Measurements from ENCODE around the gene ADAM17.
"Not testable (repeated sequence)": the region's sequence is repeated elsewhere in the genome, so short reads cannot be mapped to it uniquely, and the experiment has no call there.

ADAM17 gene

DNA sequence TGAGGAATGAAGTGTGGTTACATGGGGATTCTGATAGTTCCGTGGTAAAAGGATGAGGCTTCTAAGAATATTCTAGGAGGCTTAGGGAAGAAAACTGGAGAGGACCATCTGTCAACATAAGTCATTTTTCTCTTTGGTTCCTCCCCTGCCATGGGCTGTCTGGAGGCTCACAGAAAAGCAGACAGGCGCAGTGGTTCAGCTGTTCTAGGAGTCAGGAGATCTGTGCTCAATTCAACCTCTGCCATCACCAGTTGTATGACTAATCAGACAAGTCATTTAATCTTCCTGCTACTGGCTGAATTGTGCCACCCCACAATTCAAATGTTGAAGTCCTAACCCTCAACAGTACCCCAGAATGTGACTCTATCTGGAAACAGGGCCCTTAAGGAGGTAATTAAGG lies 36.4 kb downstream of the ADAM17 start:
- no peak for DNase-seq (ENCODE audit: low spot score)

DNA sequence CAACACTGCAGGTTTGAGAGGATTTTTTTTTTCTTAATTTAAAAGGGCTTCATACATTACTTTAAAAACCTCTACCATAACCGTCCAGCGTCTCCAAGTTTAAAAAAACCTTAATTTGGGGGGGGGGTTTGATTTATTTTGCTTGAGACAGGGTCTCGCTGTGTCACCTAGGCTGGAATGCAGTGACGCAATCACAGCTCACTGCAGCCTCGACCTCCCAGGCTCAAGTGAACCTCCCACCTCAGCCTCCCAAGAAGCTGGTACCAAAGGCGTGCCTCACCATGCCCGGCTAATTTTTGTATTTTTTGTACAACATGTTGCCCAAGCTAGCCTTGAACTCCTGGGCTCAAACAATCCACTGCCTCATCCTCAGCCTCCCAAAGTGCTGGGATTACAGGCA lies 36.9 kb downstream of the ADAM17 start:
- no peak for DNase-seq (ENCODE audit: low spot score)

DNA sequence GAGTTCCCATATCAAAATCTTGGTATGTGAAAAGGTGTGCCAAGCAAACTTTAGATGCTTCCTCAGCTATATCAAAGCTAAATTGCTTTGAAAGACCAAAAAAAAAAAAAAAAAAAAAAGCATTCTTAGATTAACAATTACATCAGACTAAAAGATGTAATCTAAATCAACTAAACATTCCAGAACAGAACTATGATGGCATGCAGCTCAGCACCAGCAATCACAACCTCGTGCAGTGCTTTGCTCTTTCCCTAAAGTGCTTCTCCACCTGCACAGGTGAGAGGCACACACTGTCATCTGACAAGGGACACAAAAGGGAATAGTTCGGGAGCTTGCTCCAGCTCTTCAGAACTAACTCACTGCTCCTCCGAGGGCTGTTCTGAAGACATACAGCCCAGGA lies 37.5 kb downstream of the ADAM17 start:
- DNase-seq (ENCODE audit: low spot score), result no peak

DNA sequence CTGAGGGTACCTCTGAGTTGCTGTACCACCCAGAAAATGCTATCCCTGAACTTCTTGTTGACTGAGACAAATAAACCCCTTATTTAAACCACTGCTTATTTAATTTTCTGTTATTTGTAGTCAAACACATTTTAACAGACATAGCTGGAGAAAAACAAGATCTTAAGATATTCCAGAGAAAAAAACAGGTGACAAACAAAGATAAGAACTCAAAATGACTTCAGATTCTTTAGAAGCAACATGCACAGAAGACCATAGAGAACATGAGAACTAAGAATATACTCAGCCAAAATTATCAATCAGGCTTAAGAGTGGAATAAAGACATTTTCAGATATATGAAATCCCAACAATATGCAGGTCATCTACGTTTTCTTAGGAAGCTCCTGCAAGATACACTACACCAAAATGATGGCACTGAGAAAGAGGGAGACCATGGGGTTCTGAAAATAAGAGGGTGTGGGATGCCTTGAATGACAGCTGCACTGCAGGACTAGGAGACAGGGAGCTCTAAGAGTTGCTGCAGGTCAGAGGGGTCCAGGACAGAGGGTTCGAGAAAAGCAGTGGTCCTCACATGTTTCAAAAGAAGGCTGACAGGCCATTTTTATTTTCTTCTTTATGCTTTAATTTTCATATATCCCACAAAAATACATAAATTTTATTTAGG lies 38.4 kb downstream of the ADAM17 start:
- no peak for DNase-seq (ENCODE audit: low spot score)

DNA sequence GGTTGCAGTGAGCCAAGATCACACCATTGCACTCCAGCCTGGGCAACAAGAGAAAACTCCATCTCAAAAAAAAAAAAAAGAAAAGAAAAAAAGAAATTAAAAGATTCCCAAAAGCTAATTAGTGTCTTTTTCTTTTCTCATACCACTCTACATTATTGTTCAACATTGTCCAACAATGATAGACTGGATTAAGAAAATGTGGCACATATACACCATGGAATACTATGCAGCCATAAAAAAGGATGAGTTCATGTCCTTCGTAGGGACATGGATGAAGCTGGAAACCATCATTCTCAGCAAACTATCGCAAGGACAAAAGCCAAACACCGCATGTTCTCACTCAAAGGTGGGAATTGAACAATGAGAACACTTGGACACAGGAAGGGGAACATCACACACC lies 41.7 kb downstream of the ADAM17 start:
- DNase-seq (ENCODE audit: low spot score), result not testable (repeated sequence)

DNA sequence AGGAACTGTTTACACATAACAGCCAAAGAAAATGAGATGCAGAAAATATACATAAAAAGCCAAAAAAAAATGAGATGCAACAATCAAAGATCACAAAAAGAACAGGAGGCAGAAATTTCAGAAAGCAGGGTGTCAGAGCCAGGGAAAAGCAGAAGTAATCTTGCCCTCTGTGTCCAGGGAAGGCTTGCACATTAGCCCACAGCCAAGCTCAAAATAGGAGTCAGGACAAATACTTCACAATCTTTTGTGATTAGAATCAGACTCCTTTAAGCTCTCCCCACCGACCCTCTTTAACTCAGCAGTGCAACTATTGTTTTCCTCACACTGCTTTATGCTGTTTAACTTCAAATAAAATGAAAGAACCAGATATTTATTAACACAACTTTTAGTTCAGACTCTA lies 46.7 kb downstream of the ADAM17 start:
- no peak for DNase-seq (ENCODE audit: low spot score)

DNA sequence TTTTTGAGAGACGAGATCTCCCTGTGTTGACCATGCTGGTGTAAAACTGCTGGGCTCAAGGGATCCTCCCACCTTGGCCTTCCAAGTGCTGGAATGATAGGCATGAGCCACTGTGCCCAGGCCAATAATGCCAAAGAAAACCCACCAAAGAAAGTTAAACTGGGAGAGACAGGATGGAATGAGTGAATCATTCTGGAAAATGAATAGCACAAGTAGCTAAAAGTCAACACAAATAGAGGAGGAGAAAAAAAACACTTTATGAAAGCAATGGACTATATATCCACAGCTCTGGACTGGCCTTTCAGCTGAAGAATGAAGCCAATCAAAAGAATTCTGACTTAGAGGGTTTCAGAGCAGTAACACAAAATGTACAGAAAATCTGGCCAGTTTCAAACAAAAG lies 57.4 kb downstream of the ADAM17 start:
- DNase-seq (ENCODE audit: low spot score), result no peak

DNA sequence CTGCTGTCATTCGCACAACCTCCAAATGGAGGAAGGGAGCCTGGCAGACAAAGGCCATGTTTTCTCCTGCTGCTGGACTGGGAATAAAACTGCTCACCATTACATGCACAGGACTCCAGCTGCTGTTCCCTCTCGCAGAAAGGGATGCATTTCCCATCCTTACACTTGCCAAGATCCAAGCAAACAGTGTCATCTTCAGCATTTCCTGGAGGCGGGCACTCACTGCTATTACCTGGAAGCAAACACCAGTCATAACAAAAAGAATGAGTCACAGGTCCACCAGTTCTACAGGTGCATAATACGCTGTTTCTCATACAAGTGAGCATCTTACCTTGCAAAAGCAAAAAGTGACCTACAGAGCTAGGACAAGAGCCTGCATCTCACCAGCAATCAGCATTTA lies 58.6 kb downstream of the ADAM17 start:
- DNase-seq (ENCODE audit: low spot score), result no peak

DNA sequence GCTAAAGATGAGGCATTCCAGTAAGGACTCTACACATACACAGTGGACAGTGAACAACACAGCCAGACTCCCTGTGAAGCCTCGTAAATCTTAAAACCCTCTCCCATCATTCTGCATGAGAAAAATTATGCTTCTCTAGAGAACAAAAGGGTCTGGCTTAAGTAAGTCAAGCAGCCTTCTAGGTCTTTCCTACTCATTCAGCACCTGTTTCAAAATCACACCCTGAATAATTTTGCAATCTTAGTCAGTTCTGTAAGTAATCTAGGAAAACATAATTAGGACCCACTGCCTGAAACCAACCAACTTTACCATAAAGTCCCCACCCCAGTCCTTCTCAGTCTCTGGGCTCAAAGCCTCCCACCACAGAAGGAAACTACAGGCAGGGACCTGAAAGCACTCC lies 61.5 kb downstream of the ADAM17 start:
- DNase-seq (ENCODE audit: low spot score), result no peak

DNA sequence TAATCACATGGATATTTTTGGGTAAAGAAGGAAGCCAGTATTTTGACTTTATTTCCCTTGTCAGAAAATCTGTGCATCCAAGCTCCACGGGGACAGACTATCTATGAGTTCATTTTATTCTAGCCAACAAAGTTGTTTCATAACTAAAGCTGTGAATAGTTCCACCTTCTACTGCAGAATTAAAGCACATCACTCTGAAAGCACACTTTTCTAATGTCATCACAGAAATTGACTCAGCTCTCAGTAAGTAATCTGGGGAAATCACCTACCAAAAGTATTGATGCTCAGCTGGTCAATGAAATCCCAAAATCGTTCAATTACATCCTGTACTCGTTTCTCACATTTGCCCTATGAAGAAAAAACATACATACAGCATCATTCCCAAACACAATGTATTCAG lies 62.2 kb downstream of the ADAM17 start:
- DNase-seq (ENCODE audit: low spot score), result no peak

DNA sequence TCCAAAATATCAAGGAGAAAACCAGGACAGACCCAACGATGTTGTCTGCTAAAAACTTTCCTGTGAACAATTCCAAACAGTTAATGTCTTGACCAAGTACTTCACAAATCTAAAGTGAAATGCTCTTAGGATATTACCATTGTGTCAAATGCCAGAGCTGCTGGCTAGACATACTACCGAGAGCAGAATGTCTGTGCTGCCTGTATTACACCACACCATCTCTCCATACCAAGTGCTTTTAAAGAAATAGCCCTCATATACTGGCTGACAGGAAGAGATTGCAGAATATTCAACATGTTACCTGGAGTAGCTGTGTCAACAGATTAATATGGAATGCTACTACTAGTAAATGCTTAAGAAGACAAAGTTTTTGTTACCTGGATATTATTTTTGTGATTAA lies 62.7 kb downstream of the ADAM17 start:
- no peak for DNase-seq (ENCODE audit: low spot score)

DNA sequence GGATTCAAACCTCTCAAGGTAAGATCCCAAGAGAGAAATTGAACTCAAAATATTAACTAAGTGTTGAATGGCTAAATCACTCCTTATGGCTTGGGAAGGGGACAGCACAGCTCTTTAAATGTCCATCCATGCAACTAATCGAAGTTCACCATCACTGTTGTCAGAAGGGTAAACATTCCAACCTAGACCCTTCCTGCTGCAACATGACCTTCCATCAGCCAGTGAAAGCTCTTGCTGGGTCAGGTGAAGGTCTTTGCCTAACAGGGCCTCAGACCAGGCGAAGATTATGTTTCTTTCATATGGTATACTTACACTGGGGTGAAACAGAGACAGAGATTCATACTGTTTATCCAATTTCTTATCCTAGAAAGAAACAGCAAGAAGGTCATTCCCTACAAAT lies 64.8 kb downstream of the ADAM17 start:
- no peak for DNase-seq (ENCODE audit: low spot score)

DNA sequence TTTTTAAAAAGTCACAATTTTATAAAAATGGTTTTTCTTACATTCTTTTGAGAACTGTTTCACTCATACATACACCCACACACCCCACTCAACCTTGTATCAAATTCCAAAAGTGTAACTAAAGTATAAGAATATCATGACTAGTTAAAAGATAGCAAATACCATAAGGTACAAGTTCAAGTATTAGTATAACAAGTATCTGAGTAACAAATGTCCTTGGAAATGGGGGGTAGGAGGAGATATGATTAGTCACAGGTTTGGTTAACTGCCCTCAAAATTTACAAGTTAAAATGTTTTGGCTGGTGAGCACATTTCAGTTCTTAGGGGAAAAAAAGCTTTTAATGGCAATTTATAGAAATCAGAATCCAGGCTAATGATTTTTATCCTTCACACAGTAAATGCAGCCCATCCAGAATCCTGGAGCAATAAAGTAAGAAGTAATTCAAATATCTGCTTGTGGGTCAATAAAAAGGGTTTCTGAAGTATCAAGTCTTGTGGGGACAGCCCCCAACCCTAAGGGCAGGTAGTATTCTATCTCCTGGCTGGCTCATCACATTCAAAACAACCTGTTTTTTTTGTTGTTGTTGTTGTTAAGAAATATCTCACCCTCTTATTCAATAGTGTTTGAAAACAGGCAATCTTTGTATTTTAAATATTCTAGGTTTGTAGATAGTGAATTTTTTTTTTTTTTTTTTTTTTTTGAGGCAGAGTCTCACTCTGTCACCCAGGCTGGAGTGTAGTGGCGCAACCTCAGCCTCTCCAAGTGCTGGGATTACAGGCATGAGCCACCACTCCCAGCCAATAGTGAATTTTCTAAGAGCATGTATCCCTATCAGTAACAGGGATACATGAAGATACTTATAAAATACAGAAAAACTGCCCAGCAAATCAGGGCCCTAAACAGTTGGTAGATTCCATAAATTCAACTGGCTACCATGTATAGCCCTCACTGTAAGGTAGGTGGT lies 66.8 kb downstream of the ADAM17 start:
- DNase-seq (ENCODE audit: low spot score), result peak; percentile 38

DNA sequence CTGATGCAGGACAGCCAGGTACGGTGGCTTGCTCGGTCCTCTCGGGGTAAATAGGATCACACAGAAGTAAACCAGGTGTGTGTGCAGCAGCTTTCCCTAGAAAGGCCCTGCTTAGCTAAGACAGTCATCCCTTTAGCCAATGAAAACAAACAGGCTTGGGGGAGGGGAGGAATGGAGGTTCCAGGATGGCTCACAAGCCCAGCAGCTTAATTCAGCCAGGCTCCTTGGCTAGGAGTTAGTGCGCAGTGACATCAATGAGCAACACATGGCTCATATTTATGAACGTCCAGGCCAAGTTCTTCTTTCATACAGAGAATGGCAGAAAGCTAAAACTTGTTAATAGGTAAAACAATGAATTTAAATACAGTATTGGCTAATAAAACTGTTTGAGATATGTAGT lies 71.1 kb downstream of the ADAM17 start:
- DNase-seq (ENCODE audit: low spot score), result peak; percentile 20

DNA sequence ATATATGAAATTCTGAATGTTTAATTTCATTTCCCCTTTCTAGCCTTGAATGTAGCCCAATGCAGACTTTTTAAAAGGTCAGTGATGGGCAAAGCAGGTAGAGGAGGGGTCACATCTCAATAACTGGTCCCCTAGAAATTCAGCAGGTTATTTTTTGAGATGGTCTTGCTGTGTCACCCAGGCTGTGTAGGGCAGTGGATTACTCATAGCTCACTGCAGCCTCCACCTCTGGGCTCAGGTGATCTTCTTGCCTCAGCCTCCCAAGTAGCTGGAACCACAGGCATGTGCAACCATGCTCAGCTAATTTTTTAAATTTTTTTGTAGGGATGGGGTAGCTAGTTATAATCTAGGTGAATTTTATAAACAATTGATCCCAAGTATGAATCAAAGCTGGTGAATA lies 72.5 kb downstream of the ADAM17 start:
- DNase-seq (ENCODE audit: low spot score), result no peak

DNA sequence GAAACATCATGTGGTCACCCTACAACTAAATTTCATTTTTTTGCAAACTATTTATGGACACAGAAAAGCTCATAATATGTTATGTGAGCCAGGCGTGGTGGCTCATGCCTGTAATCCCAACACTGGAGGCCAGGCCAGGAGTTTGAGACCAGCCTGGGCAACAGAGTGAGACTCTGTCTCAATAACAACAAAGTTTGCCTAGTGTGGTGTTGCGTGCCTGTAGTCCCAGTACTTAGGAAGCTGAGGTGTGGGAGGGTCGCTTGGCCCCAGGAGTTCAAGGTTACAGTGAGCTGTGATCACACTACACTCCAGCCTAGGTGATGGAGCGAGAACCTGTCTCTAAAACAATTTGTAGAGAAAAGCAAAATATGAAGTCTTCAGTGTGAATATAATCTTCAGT lies 75.5 kb downstream of the ADAM17 start:
- DNase-seq (ENCODE audit: low spot score), result no peak

DNA sequence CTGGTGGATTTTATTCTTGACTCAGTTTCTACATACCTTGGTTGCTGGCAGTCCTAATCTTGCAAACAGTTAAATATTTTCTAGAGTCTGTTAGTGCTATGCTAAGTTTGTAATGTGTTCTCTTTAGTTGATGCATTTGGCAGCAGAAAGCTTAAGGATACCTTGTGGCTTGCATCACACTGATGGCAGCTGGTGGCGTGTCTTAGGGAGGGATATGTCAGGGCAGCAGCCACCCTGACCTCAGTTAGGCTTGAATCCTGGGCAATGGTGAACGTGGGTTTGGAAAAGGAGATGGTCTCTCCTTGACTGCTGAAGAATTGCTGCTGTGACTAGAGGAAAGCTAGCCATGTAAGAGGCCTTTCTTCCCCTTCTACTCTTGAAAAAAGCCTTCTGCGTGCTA lies 77.1 kb downstream of the ADAM17 start:
- no peak for DNase-seq (ENCODE audit: low spot score)

DNA sequence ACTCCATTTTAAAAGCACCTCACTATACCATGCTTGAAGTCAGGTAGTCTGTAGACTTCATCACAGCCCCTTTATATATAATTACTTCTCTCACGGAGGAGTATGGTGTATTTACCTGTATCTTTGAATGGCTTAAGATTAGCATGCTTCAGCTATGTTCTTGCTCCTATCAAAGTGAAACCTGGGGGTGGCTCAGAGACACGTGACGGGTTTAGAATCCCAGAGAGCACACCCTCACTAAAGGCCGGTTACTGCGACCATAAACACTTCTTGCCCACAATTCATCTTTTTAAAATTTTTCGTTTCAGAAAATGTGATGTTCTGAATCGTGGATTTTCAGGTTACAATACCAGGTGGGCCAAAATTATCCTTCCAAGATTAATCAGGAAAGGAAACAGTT lies 77.7 kb downstream of the ADAM17 start:
- DNase-seq (ENCODE audit: low spot score), result no peak

DNA sequence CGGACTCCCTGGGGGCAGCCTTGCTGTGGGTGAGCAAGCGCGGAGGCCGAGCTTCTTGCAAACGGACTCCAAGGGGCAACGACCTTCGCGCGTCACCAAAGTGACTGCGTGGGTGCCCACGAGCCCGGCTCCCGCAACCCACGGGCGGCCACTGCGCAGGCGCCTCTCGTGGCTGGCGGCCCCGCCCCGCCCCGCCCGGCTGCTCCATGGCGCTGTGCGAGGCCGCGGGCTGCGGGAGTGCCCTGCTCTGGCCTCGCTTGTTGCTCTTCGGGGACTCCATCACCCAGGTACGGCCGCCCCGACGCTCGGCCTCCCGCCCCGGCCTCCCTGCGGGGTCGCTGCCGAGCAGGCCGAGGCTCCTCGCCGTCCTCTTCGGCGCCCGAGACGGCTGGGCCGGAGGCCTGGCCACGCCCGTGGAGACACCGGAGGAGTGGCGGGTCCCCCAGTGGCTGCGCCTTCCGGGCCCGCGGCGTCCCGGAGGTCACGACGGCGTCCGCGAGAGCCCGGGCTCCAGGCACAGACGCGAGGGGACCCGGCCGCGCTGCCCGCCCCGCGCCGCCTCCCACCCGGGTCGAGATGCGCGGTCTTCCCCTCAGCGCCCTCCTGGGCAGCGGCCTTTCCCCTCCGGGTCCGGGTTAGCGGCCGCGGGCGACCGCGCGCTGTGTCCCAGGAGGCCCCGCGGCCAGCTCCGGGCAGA lies 81.1 kb downstream of the ADAM17 start, which contains the start of gene IAH1:
TSS of gene IAH1 (plus strand) at position 191 of the 697 bp plus-strand sequence. CDS start at position 207, 16 bp downstream.
- peak; percentile 96 for DNase-seq (ENCODE audit: low spot score)

DNA sequence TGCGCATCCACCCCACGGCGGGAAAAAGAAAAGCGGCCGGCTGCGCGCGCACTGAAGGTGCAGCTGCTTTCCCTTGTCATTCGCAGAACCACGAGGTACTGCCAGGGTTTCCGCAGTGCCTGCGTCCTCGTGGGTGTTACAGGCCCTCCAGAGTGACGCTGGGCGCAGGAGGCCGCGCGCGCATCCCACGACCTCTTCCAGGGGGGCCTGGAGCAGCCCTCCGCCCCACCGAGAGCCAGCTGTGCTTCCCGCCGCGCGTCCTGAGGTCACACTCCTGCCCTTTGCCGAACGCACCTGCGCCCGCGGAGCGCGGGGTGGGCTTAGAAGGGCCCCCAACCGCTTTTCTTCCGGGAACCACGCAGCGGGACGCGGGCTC lies 81.7 kb downstream of the ADAM17 start:
- peak; percentile 55 for DNase-seq (ENCODE audit: low spot score)

DNA sequence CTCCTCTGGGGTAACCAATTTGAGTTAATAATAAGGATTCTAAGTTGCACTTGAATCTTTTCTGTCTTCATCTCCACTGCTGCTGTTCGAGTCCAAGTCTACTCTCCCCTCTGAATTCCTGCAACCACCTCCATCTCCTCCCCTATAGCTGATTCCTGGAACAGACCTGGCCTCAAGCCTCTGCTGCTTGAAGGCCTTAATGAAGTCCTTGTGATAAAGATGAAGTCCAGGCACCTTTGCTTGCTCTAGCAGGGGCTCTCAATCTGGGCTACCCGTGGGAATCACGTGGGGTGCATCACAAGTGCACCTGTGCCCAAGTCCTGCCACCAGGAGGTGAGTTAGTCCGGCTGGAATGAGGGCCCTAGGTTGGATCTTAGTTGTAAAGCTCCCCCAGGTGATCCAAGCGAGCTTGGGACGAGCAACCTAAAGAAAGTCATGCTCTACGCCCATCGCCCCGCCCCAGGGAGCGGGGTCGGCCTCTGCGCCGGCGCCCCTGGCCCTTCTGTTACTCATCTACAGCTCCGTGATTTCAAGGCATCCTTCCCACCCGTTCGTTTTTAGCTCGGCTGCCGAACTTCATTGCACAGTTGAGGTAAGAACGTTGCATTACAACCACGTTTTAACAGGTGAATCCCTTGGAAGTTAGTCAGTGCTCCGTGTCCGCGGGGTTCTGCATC lies 82.2 kb downstream of the ADAM17 start:
- no peak for DNase-seq (ENCODE audit: low spot score)

DNA sequence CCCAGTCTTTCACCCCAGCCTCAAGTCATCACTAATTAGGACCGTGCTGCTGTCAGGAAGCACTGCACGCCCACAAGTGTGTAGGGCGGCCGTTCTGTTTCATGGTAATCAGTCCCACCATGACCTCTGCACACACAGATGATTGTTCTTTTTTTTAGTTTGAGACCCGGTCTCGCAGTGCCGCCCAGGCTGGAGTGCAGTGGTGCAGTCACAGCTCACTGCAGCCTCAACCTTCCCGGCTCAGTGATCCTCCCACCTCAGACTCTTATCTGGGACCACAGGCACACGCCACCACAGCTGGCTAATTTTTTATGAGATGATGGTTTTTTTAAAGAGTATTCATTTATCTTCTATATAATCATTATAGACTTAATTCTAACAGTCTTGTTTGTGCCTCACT lies 83.1 kb downstream of the ADAM17 start:
- no peak for DNase-seq (ENCODE audit: low spot score)
